ENCODE data around the gene MEST.
"Not testable (repeated sequence)": the region's sequence is repeated elsewhere in the genome, so short reads cannot be mapped to it uniquely, and the experiment has no call there.

Gene MEST

DNA sequence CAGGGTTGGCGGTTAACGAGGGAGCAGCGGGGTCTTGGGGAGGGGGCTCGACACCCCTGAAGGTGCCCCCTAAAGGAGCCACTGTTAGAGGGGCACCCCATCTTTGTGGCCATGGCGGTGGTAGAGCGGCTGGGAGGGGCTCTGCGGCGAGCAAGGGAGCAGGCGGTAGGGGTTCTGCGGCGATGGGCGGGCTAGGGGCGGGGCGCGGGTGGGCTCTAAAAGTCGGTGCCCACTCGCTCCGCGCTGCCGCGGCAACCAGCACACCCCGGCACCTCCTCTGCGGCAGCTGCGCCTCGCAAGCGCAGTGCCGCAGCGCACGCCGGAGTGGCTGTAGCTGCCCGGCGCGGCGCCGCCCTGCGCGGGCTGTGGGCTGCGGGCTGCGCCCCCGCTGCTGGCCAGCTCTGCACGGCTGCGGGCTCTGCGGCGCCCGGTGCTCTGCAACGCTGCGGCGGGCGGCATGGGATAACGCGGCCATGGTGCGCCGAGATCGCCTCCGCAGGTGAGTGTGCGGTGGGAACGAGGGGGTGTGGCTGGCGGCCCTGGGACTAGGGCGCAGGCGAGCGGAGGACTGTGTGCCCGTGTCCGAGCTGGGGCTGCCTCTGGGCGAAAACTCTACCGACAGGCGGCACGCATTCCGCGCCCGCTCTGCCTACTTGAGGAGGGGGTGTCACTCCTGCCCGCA, at the start of gene MEST:
MEST (plus strand) TSS at position 245 of the 682 bp plus-strand sequence; CDS start at position 474, 229 bp downstream.
- no peak for DNase-seq (ENCODE audit: low read depth in 2 of 2)

DNA sequence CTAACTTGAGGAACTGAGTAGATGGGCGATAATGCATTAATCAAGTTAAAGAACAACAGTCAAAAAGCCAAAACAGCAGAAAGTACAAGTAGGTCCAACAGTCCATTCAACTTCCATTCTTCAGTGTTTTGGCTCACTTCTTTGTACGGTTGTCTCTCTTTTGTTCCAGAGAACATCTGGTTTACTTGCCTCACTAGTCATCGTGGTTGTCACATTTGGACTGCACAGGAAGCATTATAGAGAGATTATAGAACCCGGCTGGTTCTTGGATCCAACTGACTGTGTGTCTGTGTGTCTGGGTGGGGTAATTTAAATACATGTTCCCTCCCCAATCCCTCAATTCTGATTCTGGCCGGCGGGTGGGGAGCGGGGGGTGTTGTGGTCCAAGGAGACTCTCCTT, 49.3 kb upstream of the MEST start:
- no peak for DNase-seq (ENCODE audit: low read depth in 2 of 2)

- DNase-seq (ENCODE audit: low read depth in 2 of 2) = no peak
Observed at GRCh38 chr7:130444234-130444633, 47.7 kb upstream of the MEST start.

DNA sequence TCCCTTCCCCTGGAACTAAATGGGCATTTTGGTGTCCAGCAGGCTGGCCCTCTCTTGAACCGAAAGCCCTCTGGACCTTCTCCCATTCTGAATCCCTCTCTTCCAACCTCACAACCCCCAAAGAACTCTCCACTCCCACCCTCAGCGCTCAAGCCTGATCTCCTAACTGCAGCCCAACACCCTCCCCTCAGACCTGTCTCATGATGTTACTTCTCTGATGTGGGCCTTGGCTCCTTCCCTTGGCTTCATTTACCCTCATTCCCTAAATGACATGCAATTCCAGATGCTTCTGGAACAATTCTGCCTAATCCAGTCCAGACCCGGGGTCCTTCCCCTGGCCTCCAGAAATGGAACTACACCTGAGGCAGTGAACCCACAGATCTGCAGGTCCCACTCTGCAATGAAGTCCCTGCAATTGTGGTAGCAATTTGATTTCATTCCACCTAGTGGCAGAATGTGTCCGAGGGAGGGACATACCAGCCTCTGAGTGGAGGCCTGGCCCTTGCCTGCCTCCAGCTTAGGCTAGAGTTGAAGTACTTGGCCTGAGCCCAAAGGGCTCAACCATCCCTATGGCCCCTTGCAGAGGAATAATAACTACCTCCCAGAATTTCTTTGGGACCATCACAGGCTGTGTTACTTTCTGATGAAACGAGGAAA, 47.0 kb upstream of the MEST start:
- no peak for DNase-seq (ENCODE audit: low read depth in 2 of 2)

DNA sequence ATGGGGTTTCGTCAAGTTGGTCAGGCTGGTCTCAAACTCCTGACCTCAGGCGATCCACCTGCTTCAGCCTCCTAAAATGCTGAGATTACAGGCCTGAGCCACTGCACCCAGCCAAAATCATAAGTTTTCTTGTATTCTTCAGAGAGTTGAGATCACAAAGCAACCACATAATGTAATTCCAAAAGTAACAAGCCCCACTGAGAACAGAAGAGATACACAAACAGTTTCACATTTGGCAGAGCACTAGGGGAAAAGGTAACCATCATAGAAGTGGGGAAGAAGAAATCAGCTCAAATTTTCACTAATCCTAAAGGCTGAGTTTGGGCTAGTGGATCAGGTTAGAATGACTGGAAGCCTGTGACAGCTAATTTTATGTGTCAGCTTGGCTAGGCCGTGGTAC, 45.6 kb upstream of the MEST start:
- no peak for DNase-seq (ENCODE audit: low read depth in 2 of 2)

GRCh38 chr7:130451344-130451743, 40.5 kb upstream of the MEST start:
- DNase-seq (ENCODE audit: low read depth in 2 of 2) = not testable (repeated sequence)

- DNase-seq (ENCODE audit: low read depth in 2 of 2) = no peak
Observed at GRCh38 chr7:130452951-130453350, 38.9 kb upstream of the MEST start.

GRCh38 chr7:130454959-130455358, 36.9 kb upstream of the MEST start:
- no peak for DNase-seq (ENCODE audit: low read depth in 2 of 2)

DNA sequence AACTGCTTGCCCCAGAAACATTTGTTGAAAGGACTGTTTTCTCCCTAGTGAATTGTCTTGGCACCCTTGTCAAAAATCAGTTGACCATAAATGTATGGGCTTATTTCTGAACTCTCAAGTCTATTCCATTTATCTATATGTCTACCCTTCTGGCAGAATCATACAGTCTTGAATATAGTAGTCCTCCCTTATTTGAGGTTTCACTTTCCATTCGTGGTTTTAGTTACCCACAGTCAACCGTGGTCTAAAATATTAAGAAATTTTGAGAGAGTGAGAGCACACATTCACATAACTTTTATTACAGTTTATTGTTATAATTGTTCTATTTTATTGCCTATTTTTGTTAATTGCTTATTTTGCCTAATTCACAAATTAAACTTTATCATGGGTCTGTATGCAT, 33.6 kb upstream of the MEST start:
- DNase-seq (ENCODE audit: low read depth in 2 of 2) = no peak

- DNase-seq (ENCODE audit: low read depth in 2 of 2) = no peak
Observed at GRCh38 chr7:130461272-130461671, 30.6 kb upstream of the MEST start.

DNA sequence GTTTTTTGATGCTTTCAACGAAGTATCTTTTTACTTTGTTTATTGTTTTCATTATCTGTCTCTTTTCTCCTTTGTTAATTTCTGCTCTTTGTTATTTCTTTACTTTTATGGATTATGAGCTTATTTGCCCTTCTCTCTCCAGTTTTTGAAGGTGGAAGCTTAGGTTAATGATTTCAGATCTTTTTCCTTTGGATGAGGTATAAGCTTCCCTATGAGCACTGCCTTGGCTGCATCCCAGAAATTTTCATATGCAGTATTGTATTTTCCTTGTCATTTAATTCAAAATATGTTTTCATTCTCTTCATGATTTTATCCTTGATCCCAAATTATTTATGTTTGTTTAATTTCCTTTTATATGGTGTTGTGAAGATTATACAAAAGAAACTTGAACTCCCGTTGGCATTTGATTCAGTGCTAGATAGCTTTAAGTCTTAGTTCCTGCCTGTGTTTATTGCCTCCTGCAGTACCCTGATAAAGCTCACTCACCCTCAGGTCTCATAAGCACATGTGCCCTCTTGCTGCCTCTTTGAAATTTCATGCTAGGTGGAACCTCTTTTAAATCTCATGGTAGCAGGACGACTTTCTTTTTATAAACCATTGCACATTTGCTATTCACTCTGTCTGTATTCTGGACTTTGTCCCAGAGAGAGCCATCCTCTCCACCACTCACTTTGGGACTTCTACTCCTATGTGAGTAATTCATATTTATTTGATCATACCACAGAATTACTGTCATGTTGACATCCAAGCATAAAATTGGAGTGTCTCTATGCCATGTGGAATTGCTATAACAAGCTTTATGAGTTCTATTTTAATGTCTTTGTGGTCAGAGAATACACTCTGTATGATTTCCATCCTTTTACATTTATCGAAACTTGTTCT, 28.1 kb upstream of the MEST start:
- DNase-seq (ENCODE audit: low read depth in 2 of 2) = no peak

GRCh38 chr7:130468612-130469011, 23.3 kb upstream of the MEST start:
- DNase-seq (ENCODE audit: low read depth in 2 of 2) = no peak

DNA sequence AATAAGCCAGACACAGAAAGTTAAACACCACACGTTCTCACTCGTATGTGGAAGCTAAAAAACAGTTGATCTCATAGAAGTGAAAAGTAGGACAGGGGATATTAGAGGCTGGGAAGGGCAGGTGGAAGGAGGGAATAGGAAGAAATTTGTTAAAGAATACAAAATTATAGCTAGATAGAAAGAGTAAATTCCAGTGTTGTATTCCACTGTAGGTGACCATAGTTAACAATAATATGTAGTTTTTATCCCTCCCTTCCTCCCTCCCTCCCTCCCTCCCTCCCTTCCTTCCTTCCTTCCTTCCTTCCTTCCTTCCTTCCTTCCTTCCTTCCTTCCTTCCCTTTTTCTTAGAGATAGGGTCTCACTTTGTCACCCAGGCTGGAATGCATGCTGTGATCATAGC, 19.9 kb upstream of the MEST start:
- no peak for DNase-seq (ENCODE audit: low read depth in 2 of 2)

DNA sequence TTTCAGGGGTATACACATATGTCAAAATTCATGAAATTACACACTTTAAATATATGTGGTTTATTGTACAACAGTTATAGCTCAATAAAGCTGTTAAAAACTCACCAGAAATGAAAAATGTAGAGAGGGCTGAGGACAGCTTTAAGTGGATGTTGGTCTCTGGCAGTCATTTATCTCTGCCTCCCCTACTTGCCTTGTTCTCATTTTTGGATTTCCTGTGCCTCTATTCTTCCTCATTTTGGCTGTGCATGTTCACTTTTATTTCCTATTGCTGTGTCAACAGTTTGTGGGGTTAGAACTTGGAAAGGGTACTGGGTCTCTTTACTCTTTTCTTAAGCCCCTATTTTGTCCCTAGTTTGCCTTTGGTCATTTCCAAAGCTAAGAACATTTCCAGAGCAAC, 18.6 kb upstream of the MEST start:
- no peak for DNase-seq (ENCODE audit: low read depth in 2 of 2)

DNA sequence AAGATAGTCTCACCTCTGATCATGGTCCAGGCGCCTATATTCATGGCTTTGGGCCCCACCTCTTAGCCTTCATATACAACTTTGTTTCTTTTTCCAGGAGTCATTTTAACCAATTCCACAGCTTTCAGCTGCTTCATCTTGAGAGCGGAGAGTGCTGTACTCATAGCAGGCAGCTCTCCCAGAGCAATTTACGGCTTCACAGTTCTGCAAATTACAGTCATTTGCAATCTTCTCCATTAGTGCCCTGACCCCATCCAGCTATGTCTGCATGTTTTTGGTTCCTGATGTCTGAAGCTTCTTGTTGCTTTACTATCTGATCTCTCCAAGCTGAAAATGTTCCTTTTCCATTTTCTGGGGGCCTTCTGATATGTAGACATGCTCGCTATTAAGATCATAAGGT, 18.0 kb upstream of the MEST start:
- DNase-seq (ENCODE audit: low read depth in 2 of 2) = no peak

DNA sequence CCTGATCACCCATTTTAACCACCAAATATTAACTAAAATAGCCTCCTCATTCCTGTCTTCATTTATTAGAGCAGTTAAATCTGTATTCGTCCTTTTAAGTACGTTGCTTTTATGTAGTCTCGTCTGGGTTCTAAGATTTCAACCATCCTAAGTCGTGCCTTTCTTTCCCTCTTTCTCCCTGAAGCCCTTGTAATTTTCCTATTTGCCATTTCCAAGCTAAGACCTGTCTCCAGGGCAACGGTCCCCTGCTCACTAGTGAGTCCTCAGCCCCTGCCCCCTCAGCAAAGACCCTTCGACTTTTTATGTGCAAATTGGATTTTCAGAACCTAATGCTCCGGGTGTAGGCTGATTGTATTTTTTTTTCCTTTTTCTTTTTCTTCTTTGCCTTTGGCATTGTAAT, 16.1 kb upstream of the MEST start:
- no peak for DNase-seq (ENCODE audit: low read depth in 2 of 2)

DNA sequence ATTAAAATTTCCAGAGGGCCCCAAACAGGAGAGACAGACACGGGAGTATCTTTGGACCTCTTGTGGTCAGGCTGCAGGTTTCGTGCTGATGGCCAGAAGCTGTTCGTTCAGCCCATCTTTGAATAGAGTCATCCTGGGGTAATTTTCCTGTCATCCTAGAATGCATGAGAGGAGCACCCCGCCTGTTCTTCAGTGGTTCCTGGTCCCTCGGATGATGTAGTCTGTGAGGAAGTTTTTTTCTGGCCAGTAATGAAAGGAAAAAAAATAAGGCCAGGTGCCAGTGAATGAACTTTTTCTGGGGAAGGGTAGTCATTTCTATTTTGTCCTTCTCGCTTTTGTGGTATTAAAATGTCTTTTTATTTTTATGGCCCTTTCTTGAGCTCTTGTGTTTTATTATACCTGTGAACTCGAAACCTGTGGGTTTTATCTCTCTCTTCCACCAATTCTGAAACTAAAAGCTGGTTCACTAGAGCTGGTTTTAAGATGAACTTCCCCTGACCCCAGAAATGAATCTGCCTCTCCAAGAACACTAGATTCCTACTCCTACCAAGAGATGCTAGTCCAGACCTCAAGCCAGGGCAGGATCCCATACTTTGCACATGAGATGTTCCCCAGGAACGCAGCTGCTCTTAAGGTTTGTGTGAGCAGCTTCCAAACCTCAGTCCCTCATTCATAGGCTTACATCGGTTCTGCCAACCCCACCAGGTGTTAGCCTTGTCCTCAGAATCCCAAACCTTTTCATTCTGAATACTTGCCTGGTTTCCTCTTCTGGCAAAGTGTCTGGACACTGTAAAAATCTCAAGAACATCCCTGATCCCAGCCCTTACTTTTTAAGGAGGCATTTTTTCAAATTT, 15.4 kb upstream of the MEST start:
- no peak for DNase-seq (ENCODE audit: low read depth in 2 of 2)

DNA sequence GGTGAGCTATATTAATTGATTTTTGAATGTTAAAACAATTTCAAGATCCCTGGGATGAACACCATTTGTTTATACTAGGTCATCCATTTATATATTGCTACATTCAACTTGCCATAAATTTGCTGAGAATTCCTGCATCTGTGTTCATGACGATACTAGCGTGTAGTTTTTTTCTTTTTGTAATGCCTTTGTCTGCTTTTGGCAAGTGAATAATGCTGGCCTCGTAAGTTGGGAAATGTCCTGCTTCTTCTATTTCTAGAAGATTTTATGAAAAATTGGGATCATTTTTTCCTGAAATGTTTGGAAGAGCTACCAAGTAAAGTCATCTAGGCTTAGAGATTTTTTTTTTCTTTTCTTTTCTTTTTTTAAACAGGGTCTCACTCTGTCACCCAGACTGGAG, 12.9 kb upstream of the MEST start:
- DNase-seq (ENCODE audit: low read depth in 2 of 2) = no peak

DNA sequence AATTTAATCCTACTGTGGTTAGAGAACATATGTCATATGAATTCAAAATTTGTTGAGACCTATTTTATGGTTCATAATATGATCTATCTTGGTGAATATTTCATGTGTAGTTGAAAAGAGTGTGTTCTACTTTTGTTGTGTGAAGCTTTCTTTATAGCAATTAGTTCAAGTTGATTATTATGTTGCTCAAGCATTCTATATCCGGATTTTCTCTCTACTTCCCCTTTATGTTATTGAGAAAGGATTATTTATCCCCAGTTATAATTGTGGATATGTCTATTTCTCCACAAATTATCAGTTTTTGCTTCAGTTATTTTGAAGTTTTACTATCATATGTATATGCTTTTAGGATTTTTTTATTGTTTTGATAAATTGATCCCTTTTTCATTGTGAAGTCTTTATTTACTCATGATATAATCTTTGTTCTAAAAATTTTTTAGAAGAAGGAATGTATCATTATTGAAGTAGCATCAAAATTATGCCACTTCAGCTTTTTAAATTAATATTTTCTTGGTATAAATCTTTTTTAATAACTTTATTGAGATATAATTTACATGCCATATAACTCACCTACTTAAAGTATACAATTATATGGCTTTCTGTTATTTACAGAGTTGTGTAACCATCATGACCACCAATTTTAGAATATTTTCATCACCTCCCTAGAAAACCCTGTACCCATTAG, 12.0 kb upstream of the MEST start:
- no peak for DNase-seq (ENCODE audit: low read depth in 2 of 2)

DNA sequence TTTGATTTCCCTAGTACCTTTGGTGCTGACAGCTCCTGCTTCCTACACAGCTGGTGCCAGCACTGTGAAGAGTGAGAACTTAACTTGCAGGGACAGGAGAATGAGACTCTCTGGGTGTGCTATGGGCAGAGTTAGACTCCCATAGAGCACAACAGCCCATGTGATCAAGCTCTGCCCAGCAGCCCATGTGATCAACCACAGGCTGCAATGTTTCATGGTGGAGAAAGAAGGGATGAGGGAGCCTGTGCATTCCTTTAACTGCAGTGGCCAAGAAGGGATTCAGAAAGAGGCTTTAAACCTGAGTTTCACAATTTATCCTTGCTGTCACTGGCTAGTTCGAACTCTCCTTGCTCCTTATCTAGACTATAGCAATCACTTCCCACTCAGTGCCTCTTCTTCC, 10.0 kb upstream of the MEST start:
- no peak for DNase-seq (ENCODE audit: low read depth in 2 of 2)

GRCh38 chr7:130483031-130483430, 8.9 kb upstream of the MEST start:
- DNase-seq (ENCODE audit: low read depth in 2 of 2) = no peak

Data from stimulated activated CD8-positive, alpha-beta memory T cell treated with anti-CD3 and anti-CD28 coated beads, Interleukin-2, amount 100 ng/mL, for 48 hours (primary cell).